OCI-LY7 (cell line): ENCODE results near the gene CCNL1. TPM values are rescaled to one million over a fixed set of nuclear protein-coding genes. Genes with fewer than 3 reads are reported as not detected.

ENCODE experiments used
- BruUV-seq: library from RNA; stranded (reverse); fragments of 400-500 nt; replicated peaks from 2 replicates; lab custom pipeline; 2021; lab: Mats Ljungman, UMichigan
- CTCF ChIA-PET: fragments of 300-600 bp; sonication (Branson Sonifier 250); formaldehyde crosslinking; loops from one replicate; lab custom pipeline; 2022; ENCODE audit warnings: antibody characterized with exemption; ENCODE audit not compliant: unreplicated experiment; lab: Charles Lee
- POLR2A ChIA-PET: fragments of 300-600 bp; sonication (Branson Sonifier 250); formaldehyde crosslinking; loops from one replicate; lab custom pipeline; 2022; ENCODE audit warnings: antibody characterized with exemption; lab: Charles Lee
- DNase-seq: peaks from one replicate; pipeline ENCODE4 v3.0.0-alpha.2; 2015; ENCODE audit warnings: low spot score
- H2AFZ ChIP-seq: fragments of 200-600 bp; sonication (generic), shearing (Covaris generic); 2 replicates; pipeline ENCODE4 v1.6.1; 2014; ENCODE audit warnings: mild to moderate bottlenecking, antibody characterized with exemption, low read length, moderate library complexity
- H3K27ac ChIP-seq: fragments of 200-600 bp; sonication (generic); 2 replicates; pipeline ENCODE4 v1.5.1; 2014; ENCODE audit warnings: mixed run types, low read depth, mild to moderate bottlenecking, moderate library complexity, low read length, inconsistent platforms; ENCODE audit not compliant: poor library complexity, severe bottlenecking
- H3K36me3 ChIP-seq: fragments of 200-600 bp; sonication (generic); 2 replicates; pipeline ENCODE4 v1.6.1; 2014; ENCODE audit warnings: mild to moderate bottlenecking, antibody characterized with exemption, low read length, moderate library complexity, mixed read lengths; ENCODE audit not compliant: insufficient read depth
- H3K4me1 ChIP-seq: fragments of 200-600 bp; sonication (generic); 2 replicates; pipeline ENCODE4 v1.5.1; 2014; ENCODE audit warnings: mild to moderate bottlenecking, low read length; ENCODE audit not compliant: insufficient read depth, poor library complexity, severe bottlenecking
- H3K4me2 ChIP-seq: fragments of 200-600 bp; sonication (generic); 2 replicates; pipeline ENCODE4 v1.6.1; 2014; ENCODE audit warnings: mild to moderate bottlenecking, low read length
- H3K4me3 ChIP-seq: fragments of 200-600 bp; sonication (generic); 2 replicates; pipeline ENCODE4 v1.5.1; 2014; ENCODE audit warnings: mild to moderate bottlenecking, low read depth, low read length; ENCODE audit not compliant: poor library complexity, severe bottlenecking
- H3K79me2 ChIP-seq: fragments of 200-600 bp; sonication (generic); 2 replicates; pipeline ENCODE4 v1.6.1; 2016; ENCODE audit warnings: low read depth, mild to moderate bottlenecking, low read length, moderate library complexity, mixed read lengths; ENCODE audit not compliant: insufficient read depth
- H3K9me2 ChIP-seq: fragments of 200-600 bp; sonication (generic); 2 replicates; pipeline ENCODE4 v1.6.1; 2016; ENCODE audit warnings: mild to moderate bottlenecking, low read length, mixed read lengths; ENCODE audit not compliant: insufficient read depth
- H3K9me3 ChIP-seq: fragments of 200-600 bp; sonication (generic); 2 replicates; pipeline ENCODE4 v1.6.1; 2014; ENCODE audit warnings: mild to moderate bottlenecking, mixed run types, low read length, mixed read lengths
- H4K20me1 ChIP-seq: fragments of 200-600 bp; sonication (generic); 2 replicates; pipeline ENCODE4 v1.6.1; 2014; ENCODE audit warnings: mild to moderate bottlenecking, antibody characterized with exemption, low read length, moderate library complexity, mixed read lengths; ENCODE audit not compliant: insufficient read depth
- CTCF ChIP-seq: fragments of 200-600 bp; sonication (generic); conservative IDR thresholded peaks from 2 replicates; pipeline ENCODE4 v1.5.1; 2014; ENCODE audit warnings: mild to moderate bottlenecking, antibody characterized with exemption, low read length, moderate library complexity, mixed read lengths
- EZH2phosphoT487 ChIP-seq: fragments of 200-600 bp; sonication (generic); IDR thresholded peaks from 2 replicates; pipeline ENCODE4 v1.6.1; 2018; ENCODE audit warnings: low read depth, borderline replicate concordance, mild to moderate bottlenecking, mixed run types, antibody characterized with exemption, low read length, moderate library complexity, mixed read lengths
- intact Hi-C: fragments of 100-400 bp; cut with micrococcal nuclease; formaldehyde crosslinking; loops from one replicate; pipeline ENCODE4 v1.10.0; 2022; ENCODE audit not compliant: unreplicated experiment
- total RNA-seq, 2 experiments: library from RNA; depleted of rRNA in 1 of 2; stranded (reverse); fragments of >200 nt in 1 of 2; shearing (Covaris generic) in 1 of 2; gene quantifications; 2 replicates each; pipeline ENCODE4 v1.2.3, GENCODE V29; 2014 to 2022

Gene CCNL1
- total RNA-seq, 2 experiments from 2014 or later = 158 to 280 TPM

- POLR2A ChIA-PET = interaction anchor here (1.0 to 4.3 kb wide), 6 partner anchors 14 to 535 kb away, joined by 3 to 23 read pairs (median 4); partner anchors contain the start of gene CCNL1
- H2AFZ ChIP-seq = no peak overlapping the region
- no peak for DNase-seq
- H3K4me1 ChIP-seq = peaks cover 11% of the 10 kb centered on the region
- no peak overlapping the region for H3K27ac ChIP-seq
- no TSS peak for BruUV-seq
- intact Hi-C loops = loop anchor here (2.0 kb wide), 1 partner anchor 986 kb away; no protein-coding TSS in a partner anchor
- no peaks in the 10 kb centered on the region for H3K36me3 ChIP-seq
- no peak overlapping the region for H3K4me3 ChIP-seq
- no peaks in the 10 kb centered on the region for H3K79me2 ChIP-seq
- H3K9me2 ChIP-seq = no peaks in the 10 kb centered on the region
- H4K20me1 ChIP-seq = no peaks in the 10 kb centered on the region
- no peak for TF ChIP-seq EZH2phosphoT487
- no peak for TF ChIP-seq CTCF
- H3K4me2 ChIP-seq = no peak overlapping the region
- H3K9me3 ChIP-seq = no peaks in the 10 kb centered on the region
- CTCF ChIA-PET = interaction anchor here (0.8 to 2.0 kb wide), 5 partner anchors 12 to 74 kb away, joined by 3 to 9 read pairs (median 5); no protein-coding TSS in a partner anchor
These were observed 23.1 kb downstream of the CCNL1 start for GRCh38 chr3:157136647-157137387.

- Histone ChIP-seq H3K4me1 (peaks cover 1% of the 10 kb centered on the region), H3K9me2 (no peaks in the 10 kb centered on the region), H3K36me3 (no peaks in the 10 kb centered on the region), H3K4me3 (no peak overlapping the region), H3K79me2 (no peaks in the 10 kb centered on the region), H3K9me3 (no peaks in the 10 kb centered on the region), H3K4me2 (no peak overlapping the region), H3K27ac (no peak overlapping the region), H2AFZ (no peak overlapping the region), H4K20me1 (no peaks in the 10 kb centered on the region)
- DNase-seq = no peak
- POLR2A ChIA-PET = interaction anchor here (4.3 kb wide), 1 partner anchor 48 kb away, joined by 23 read pairs; no protein-coding TSS in a partner anchor
- no peak for TF ChIP-seq CTCF
- TF ChIP-seq EZH2phosphoT487 = no peak
- CTCF ChIA-PET = interaction anchor here (1.9 kb wide), 1 partner anchor 47 kb away, joined by 5 read pairs; no protein-coding TSS in a partner anchor
- intact Hi-C loops = loop anchor here (2.0 kb wide), 1 partner anchor 985 kb away; no protein-coding TSS in a partner anchor
- no TSS peak for BruUV-seq
These were observed 24.1 kb downstream of the CCNL1 start for GRCh38 chr3:157135671-157136396.
